Activated CD4-positive, alpha-beta T cell treated with anti-CD3 and anti-CD28 coated beads, Interleukin-2, amount 10 ng/mL, durations not matched to agents 24 days and 14 days (primary cell): Measurements from ENCODE around the gene DGUOK. TPM values are rescaled to one million over a fixed set of nuclear protein-coding genes. Genes with fewer than 3 reads are reported as not detected.

Experiments used
- DNase-seq: peaks from one replicate; pipeline ENCODE4 v3.0.0; 2022
- H3K27ac Mint-ChIP-seq: one replicate; pipeline ENCODE4 v1.8.0; 2022; ENCODE audit warnings: mild to moderate bottlenecking, mixed read lengths
- H3K27me3 Mint-ChIP-seq: one replicate; pipeline ENCODE4 v1.8.0; 2022; ENCODE audit warnings: mixed read lengths
- H3K36me3 Mint-ChIP-seq: one replicate; pipeline ENCODE4 v1.8.0; 2022; ENCODE audit warnings: low read depth, mild to moderate bottlenecking, mixed read lengths
- H3K4me1 Mint-ChIP-seq: one replicate; pipeline ENCODE4 v1.8.0; 2021; ENCODE audit warnings: mixed read lengths
- H3K4me3 Mint-ChIP-seq: one replicate; pipeline ENCODE4 v1.8.0; 2022; ENCODE audit warnings: mild to moderate bottlenecking, moderate library complexity, mixed read lengths
- H3K9me3 Mint-ChIP-seq: one replicate; pipeline ENCODE4 v1.8.0; 2021; ENCODE audit warnings: mixed read lengths
- intact Hi-C: fragments of 100-400 bp; cut with micrococcal nuclease; formaldehyde crosslinking; loops from one replicate; pipeline ENCODE4 v1.15.1; 2023
- total RNA-seq: library from RNA; stranded (reverse); gene quantifications from 2 replicates; pipeline ENCODE4 v1.2.3, GENCODE V29; 2022

The DGUOK gene
- total RNA-seq, 1 donor from 2014 or later = 94.9 TPM

DNA sequence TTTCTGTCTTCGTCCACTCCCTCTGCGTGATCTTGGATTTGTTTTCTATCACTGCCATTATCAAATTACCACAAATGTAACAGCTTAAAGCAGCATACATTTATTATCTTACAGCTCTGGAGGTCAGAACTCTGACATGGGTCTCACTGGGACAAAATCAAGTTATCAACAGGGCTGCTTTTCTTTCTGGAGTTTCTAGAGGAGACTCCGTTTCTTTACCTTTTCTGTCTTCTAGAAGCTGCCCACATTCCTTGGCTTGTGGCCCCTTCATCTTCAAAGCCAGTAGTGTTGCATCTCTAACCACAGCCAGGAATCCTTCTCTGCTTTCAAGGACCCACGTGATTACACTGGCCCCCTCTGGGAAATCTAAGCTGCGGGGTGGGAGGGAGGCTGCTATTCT is 36.1 kb downstream of the DGUOK start:
- Mint-ChIP-seq H3K4me3 (no peak overlapping the region), H3K27ac (no peak overlapping the region), H3K36me3 (peaks cover 32% of the 10 kb centered on the region), H3K27me3 (no peaks in the 10 kb centered on the region), H3K9me3 (no peaks in the 10 kb centered on the region), H3K4me1 (peaks cover 31% of the 10 kb centered on the region)
- no peak for DNase-seq
- intact Hi-C loops = loop anchor here (1.0 kb wide), 3 partner anchors 9 to 18 kb away; no protein-coding TSS in a partner anchor

DNA sequence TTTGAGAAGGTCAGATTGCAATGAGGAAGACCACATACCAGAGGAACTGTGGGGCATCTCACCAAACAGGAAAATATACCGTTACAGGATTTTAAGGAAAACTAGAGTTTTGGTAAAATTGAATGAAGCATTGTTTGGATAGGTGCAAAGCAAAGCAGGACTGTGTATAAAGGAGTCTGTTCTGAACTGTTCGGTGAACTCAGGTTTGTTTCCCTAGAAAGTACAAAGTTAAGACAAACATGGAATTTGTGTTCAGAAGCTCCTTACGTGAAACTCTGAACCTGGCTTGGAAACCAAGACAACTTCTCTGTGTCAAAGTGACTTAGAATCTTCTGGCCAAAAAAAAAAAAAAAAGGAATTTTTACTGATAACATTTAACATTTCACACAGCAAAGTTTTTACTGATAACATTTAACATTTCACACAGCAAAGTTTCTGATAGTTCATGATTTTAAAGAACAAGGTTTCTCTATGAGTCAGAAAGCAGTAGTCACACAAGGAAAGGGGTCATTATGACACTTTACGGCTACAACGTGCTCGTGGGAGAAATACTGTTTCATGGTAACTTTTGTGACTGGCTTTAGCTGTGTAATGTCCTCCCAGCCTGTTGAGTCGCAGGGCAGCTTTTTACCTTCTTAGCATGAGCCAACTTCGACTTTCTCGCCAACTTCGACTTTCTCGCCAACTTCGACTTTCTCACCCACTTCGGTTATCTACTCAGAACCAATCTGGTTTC is 36.9 kb downstream of the DGUOK start:
- peak overlapping the region; percentile 44 for H3K4me3 Mint-ChIP-seq
- no peaks in the 10 kb centered on the region for H3K27me3 Mint-ChIP-seq
- intact Hi-C loops = loop anchor here (1.0 kb wide), 3 partner anchors 8 to 19 kb away; no protein-coding TSS in a partner anchor
- no peaks in the 10 kb centered on the region for H3K9me3 Mint-ChIP-seq
- H3K27ac Mint-ChIP-seq = peak overlapping the region; percentile 86
- peaks cover 32% of the 10 kb centered on the region for H3K4me1 Mint-ChIP-seq
- H3K36me3 Mint-ChIP-seq = peaks cover 24% of the 10 kb centered on the region
- DNase-seq = peak; percentile 70

DNA sequence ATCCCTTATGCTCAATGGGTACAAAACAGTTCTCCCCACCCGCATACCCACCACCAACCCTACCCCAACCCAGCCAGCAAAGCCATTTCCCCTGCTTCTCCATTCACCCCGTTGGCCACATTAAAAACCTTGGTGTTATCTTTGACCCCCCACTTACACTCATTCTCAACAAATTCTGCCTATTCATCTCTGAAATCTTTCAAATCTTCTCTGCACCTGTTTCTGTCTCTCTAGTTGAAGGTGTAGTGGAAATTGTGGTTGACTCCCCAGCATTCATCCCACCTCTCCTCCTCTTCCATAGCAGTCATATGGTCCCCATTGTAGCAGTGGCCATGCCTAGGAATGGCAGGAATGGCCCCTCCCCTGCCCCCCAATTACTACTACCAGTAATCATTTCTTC is 37.5 kb downstream of the DGUOK start:
- peak overlapping the region; percentile 44 for H3K4me3 Mint-ChIP-seq
- peak overlapping the region; percentile 86 for H3K27ac Mint-ChIP-seq
- DNase-seq = no peak
- intact Hi-C loops = no loop called here
- peaks cover 35% of the 10 kb centered on the region for H3K4me1 Mint-ChIP-seq
- H3K36me3 Mint-ChIP-seq = peaks cover 18% of the 10 kb centered on the region
- no peaks in the 10 kb centered on the region for H3K9me3 Mint-ChIP-seq
- no peaks in the 10 kb centered on the region for H3K27me3 Mint-ChIP-seq

DNA sequence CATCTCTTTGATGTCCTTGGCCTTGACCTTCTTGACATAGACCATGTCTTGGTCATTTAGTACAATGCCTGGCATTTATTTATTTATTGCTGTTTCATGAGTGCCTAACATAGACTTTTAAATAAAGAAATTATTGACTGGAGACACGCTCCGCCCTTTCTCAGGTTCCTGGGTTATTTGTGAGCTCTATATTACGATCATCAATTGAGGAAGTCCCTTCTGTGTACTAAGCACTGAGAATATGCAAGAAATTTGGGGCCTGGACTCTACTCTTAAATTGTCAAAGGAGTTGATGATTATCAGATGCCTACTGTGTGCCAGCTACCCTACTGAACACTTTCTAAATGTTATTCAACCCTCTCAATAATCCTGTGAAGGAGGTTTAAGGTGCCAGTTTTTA is 38.4 kb downstream of the DGUOK start:
- Mint-ChIP-seq H3K9me3 (no peaks in the 10 kb centered on the region), H3K27me3 (no peaks in the 10 kb centered on the region), H3K36me3 (peaks cover 11% of the 10 kb centered on the region), H3K4me3 (no peak overlapping the region), H3K4me1 (peaks cover 42% of the 10 kb centered on the region), H3K27ac (no peak overlapping the region)
- intact Hi-C loops = no loop called here
- no peak for DNase-seq

DNA sequence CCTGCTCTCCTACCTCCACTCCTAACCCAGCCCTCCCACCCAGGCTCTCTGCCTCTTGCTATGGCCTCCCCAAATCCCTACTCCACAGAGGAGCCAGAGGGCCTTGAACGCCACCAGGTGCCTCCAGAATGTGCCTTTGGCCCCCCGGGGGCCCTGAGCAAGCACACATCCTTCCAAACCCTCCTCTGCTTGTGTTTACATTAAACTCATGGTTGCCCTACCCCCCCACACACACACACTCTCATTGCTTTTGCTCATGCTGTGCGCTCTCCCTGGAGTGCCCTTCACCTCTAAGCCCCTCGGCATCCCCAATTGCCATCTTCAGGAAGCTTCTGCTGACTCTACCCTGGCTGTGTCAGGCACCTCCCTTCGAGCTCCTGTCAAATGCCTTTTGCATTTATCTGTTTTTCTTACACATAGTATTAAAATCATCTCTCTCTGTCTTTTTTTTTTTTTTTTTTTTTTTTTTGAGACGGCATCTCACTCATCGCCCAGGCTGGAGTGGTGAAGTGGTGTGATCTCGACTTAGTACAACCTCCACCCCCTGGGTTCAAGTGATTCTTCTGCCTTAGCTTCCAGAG is 41.8 kb downstream of the DGUOK start:
- no peak overlapping the region for H3K4me3 Mint-ChIP-seq
- H3K36me3 Mint-ChIP-seq = peaks cover 2% of the 10 kb centered on the region
- H3K27me3 Mint-ChIP-seq = no peaks in the 10 kb centered on the region
- H3K27ac Mint-ChIP-seq = no peak overlapping the region
- no peak for DNase-seq
- peaks cover 57% of the 10 kb centered on the region for H3K4me1 Mint-ChIP-seq
- intact Hi-C loops = no loop called here
- H3K9me3 Mint-ChIP-seq = no peaks in the 10 kb centered on the region

DNA sequence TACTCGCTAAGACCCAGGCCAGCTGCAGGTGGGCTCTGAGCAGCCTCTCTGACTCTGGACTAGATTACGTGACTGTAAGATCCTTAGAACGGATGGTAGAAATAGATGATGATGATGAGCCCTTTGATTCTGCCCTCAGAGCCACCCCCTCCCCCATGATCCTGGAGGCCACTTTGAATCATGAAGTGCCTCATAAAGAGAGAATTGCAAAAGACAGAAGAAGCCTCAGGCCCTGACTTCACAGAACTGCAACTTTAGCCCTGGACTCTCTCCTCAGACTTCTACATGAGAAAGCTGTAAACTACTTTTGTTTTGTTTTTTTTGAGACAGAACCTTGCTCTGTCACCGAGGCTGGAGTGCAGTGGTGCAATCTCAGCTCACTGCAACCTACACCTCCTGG is 42.7 kb downstream of the DGUOK start:
- no peak for DNase-seq
- H3K27ac Mint-ChIP-seq = no peak overlapping the region
- intact Hi-C loops = no loop called here
- peaks cover 48% of the 10 kb centered on the region for H3K4me1 Mint-ChIP-seq
- no peaks in the 10 kb centered on the region for H3K9me3 Mint-ChIP-seq
- peaks cover 2% of the 10 kb centered on the region for H3K36me3 Mint-ChIP-seq
- no peak overlapping the region for H3K4me3 Mint-ChIP-seq
- H3K27me3 Mint-ChIP-seq = no peaks in the 10 kb centered on the region

DNA sequence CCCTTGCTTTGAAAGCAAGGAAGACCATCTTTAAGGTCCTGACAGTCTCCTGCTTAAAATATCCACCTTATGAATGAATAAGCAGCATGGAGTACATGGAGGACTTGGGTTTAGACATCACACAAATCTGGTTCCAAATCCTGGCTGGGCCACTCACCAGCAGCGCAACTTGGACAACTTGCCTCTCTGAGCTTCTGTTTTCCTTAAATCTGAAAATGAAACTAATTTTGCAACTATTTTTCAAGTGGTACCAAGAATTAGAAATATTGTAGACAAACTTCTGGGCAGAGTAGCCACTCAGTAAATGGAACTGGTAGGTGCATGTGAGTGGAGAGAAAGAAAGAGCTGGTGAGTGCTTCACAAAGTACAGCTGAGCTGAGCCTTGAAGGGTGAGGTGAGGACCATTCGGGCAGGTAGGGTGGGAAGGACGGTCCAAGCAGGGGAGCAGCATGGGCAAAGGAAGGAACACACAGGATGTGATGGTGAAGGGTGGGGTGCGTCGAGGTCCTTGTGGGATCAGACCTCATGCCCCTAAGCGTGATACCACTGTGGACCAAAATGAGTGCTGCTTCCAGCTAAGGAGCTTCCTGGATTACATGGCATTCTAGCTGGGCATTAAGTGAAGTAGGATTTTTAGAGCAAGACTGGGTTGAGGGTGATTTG is 43.6 kb downstream of the DGUOK start:
- Mint-ChIP-seq H3K36me3 (peaks cover 2% of the 10 kb centered on the region), H3K27me3 (no peaks in the 10 kb centered on the region), H3K9me3 (no peaks in the 10 kb centered on the region), H3K27ac (peak overlapping the region; percentile 91), H3K4me3 (peak overlapping the region; percentile 75), H3K4me1 (peaks cover 43% of the 10 kb centered on the region)
- no peak for DNase-seq
- intact Hi-C loops = no loop called here

DNA sequence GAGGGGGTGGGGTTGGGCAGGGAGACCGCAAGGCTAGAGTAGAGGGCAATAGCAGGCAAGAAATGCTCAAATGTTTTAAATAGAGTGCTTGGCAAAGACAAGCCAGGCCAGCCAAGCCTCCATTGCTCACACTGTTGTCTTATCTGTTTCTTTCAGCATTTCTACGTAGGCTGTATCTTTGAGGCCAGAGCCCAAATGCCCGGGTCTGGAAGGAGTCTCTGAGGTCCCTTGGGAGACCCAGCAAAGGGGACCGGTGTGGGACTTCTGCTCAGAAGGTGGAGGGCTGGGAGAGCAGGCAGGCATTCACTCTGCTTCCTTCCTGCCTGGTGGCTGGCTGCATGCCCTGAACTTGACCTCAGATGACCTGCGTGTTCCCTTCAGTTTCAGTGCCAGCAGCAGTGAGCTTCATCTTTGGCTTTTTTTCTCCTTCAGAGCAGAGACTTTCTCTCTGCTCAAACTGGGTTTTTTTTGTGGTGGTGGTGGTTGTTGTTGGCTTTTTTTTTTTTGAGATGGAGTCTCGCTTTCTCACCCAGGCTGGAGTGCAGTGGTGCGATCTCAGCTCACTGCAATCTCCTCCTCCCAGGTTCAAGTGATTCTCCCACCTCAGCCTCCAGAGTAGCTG is 44.3 kb downstream of the DGUOK start:
- intact Hi-C loops = loop anchor here (1.0 kb wide), 2 partner anchors 8 kb away; no protein-coding TSS in a partner anchor
- peaks cover 2% of the 10 kb centered on the region for H3K36me3 Mint-ChIP-seq
- H3K27ac Mint-ChIP-seq = peak overlapping the region; percentile 91
- H3K4me1 Mint-ChIP-seq = peaks cover 49% of the 10 kb centered on the region
- H3K4me3 Mint-ChIP-seq = peak overlapping the region; percentile 75
- no peaks in the 10 kb centered on the region for H3K9me3 Mint-ChIP-seq
- peak; percentile 86 for DNase-seq
- H3K27me3 Mint-ChIP-seq = no peaks in the 10 kb centered on the region

DNA sequence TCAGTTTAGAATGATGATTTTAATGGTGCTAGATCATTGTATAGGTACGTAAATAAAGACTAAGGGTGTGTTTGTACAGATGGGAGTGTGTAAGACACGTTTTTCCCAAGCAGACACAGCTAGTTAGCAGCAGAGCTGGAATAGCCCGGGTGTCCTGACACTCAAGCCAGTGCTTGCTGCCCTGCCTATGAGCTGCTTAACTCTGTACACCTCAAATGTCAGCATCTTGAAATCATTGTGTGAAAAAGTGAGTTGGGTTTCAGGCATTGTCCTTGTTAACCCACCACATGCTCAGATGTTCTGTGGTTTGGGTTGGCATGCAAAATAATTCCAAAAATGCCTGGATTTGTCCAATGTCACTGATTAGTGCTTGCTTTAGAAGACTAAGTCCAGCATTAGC is 45.0 kb downstream of the DGUOK start:
- Mint-ChIP-seq H3K27ac (peak overlapping the region; percentile 91), H3K27me3 (no peaks in the 10 kb centered on the region), H3K36me3 (peaks cover 2% of the 10 kb centered on the region), H3K4me3 (peak overlapping the region; percentile 75), H3K4me1 (peaks cover 50% of the 10 kb centered on the region), H3K9me3 (no peaks in the 10 kb centered on the region)
- intact Hi-C loops = loop anchor here (1.0 kb wide), 2 partner anchors 8 kb away; no protein-coding TSS in a partner anchor
- no peak for DNase-seq

DNA sequence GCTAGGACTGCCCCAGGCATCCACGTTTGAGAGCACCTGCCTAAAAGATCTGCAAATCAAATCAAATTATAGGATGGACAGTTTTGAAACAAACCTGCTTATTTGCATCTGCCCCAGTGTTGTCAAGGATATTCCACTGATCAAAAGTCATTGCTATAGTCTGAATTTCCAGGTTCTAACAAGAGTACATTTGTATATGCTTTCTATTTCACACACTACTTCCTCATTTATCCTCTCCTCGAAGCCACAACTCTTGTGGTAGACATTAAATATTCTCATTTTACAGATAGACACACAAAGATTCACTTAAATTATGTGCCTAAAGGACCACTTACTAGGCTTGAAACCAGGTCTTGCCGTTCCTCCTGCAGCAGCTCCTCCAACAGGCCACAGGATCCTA is 46.2 kb downstream of the DGUOK start:
- Mint-ChIP-seq H3K9me3 (no peaks in the 10 kb centered on the region), H3K27ac (no peak overlapping the region), H3K27me3 (no peaks in the 10 kb centered on the region), H3K36me3 (peaks cover 2% of the 10 kb centered on the region), H3K4me1 (peaks cover 57% of the 10 kb centered on the region), H3K4me3 (no peak overlapping the region)
- DNase-seq = no peak
- intact Hi-C loops = no loop called here

DNA sequence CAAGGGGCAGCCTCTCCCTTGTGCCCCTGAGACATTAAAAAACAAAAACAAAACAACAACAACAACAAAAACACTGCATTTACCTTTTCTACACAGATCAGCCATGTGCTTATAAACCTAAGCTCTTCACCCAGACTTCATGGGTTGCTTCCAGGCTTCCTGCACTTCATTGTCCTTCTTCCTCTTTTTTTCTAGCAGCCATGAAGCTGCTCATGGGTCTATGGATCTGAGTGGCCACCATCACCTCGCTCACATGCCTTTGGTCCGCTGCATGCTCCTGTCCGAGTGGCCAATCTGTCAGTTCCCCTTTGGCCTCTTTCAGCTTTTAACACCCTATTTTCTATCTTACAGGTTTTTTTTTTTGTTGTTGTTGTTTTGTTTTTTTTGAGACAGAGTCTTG is 49.1 kb downstream of the DGUOK start:
- no peak overlapping the region for H3K27ac Mint-ChIP-seq
- H3K4me1 Mint-ChIP-seq = peaks cover 58% of the 10 kb centered on the region
- H3K27me3 Mint-ChIP-seq = no peaks in the 10 kb centered on the region
- peaks cover 2% of the 10 kb centered on the region for H3K36me3 Mint-ChIP-seq
- intact Hi-C loops = no loop called here
- H3K9me3 Mint-ChIP-seq = no peaks in the 10 kb centered on the region
- no peak overlapping the region for H3K4me3 Mint-ChIP-seq
- no peak for DNase-seq

DNA sequence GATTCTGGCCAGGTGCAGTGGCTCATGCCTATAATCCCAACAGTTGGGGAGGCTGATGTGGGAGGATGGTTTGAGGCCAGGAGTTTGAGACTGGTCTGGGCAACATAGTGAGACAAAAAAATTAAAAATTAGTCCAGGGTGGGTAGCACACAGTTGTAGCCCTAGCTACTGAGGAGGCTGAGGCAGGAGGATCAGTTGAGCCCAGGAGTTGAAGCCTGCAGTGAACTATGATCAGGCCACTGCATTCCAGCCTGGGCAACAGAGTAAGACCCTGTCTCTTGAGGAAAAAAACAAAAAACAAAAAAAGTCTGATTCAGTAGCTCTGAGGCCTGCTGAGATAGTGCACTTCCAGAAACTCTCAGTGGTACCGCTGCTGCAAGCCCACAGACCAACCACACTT is 50.1 kb downstream of the DGUOK start:
- H3K4me1 Mint-ChIP-seq = peaks cover 58% of the 10 kb centered on the region
- H3K27me3 Mint-ChIP-seq = peaks cover under 1% of the 10 kb centered on the region
- H3K36me3 Mint-ChIP-seq = no peaks in the 10 kb centered on the region
- no peaks in the 10 kb centered on the region for H3K9me3 Mint-ChIP-seq
- DNase-seq = no peak
- H3K4me3 Mint-ChIP-seq = no peak overlapping the region
- intact Hi-C loops = no loop called here
- peak overlapping the region; percentile 1 for H3K27ac Mint-ChIP-seq

DNA sequence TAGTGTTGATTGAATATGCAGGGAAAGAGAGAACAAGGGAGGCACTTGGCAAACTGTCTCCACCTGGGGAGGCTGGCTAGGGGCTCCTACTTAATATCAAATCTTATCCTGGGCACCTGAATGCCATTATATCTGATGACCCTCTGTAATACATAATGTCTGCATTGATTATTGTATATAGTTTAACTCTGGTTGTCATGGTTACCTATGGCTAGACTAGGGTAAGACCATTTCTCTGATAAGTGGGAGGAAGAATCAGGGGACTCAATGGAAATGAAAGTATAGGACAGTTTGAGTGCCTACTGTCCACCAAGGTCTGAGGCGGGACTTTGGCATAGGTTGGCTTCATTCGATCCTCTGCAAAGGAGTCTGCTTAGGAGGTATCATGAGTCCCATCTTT is 50.8 kb downstream of the DGUOK start:
- no peak for DNase-seq
- H3K27me3 Mint-ChIP-seq = peaks cover 3% of the 10 kb centered on the region
- no peaks in the 10 kb centered on the region for H3K36me3 Mint-ChIP-seq
- intact Hi-C loops = no loop called here
- peaks cover 59% of the 10 kb centered on the region for H3K4me1 Mint-ChIP-seq
- H3K4me3 Mint-ChIP-seq = no peak overlapping the region
- H3K9me3 Mint-ChIP-seq = no peaks in the 10 kb centered on the region
- H3K27ac Mint-ChIP-seq = no peak overlapping the region

DNA sequence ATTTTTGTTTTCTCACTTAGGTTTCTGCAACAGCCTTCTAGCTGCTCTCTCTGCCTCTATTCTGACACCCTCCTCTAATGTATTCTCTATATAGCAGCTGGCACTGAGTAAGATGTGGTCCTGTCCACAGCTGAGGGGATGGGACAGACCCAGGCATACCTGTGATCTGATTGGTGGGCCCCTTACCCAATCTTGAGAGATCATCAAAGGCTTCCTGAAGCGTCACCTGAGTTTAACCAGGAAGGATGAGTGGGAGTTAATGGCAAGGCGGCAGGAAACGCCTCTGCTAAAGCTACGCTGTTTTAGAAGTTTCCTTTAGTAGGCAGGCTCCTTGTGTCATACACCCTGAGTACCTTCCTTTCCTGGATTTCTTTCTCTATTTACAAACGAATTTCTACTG is 52.3 kb downstream of the DGUOK start:
- H3K27me3 Mint-ChIP-seq = peaks cover 9% of the 10 kb centered on the region
- H3K9me3 Mint-ChIP-seq = no peaks in the 10 kb centered on the region
- DNase-seq = peak; percentile 87
- intact Hi-C loops = loop anchor here (1.0 to 2.0 kb wide), 4 partner anchors 8 to 148 kb away; no protein-coding TSS in a partner anchor
- peak overlapping the region; percentile 78 for H3K27ac Mint-ChIP-seq
- H3K36me3 Mint-ChIP-seq = peaks cover 5% of the 10 kb centered on the region
- peaks cover 68% of the 10 kb centered on the region for H3K4me1 Mint-ChIP-seq
- peak overlapping the region; percentile 65 for H3K4me3 Mint-ChIP-seq
